HG03571 (cell line): Measurements from ENCODE around the gene CDC25B.
"Not testable (repeated sequence)": the region's sequence is repeated elsewhere in the genome, so short reads cannot be mapped to it uniquely, and the experiment has no call there.

Source experiments
- ATAC-seq: cut with Tn5 transposase; IDR thresholded peaks from one replicate; pipeline ENCODE4 v1.9.1; 2021; ENCODE audit not compliant: unreplicated experiment

CDC25B gene

GRCh38 chr20:3784216-3784853, 11.8 kb upstream of the CDC25B start:
- no peak for ATAC-seq

GRCh38 chr20:3784863-3785239, 11.3 kb upstream of the CDC25B start:
- no peak for ATAC-seq

GRCh38 chr20:3785240-3786125, 10.6 kb upstream of the CDC25B start:
- ATAC-seq = no peak

- peak; percentile 10 for ATAC-seq
Measured at GRCh38 chr20:3786126-3786484, 10.0 kb upstream of the CDC25B start.

GRCh38 chr20:3786665-3787323, 9.3 kb upstream of the CDC25B start, which contains the start of gene CENPB:
Gene CENPB, minus strand, starts transcription at chr20:3786740. Its CDS starts 257 bp downstream, at chr20:3786483.
- ATAC-seq = peak; percentile 73

GRCh38 chr20:3787324-3788014, 8.6 kb upstream of the CDC25B start:
- ATAC-seq = no peak

GRCh38 chr20:3788685-3789155, 7.4 kb upstream of the CDC25B start:
- ATAC-seq = no peak

GRCh38 chr20:3789201-3789600, 6.9 kb upstream of the CDC25B start:
- ATAC-seq = not testable (repeated sequence)

- not testable (repeated sequence) for ATAC-seq
Measured at GRCh38 chr20:3794168-3794567, 1.9 kb upstream of the CDC25B start.

- ATAC-seq = no peak
Measured at GRCh38 chr20:3794701-3795420, 1.2 kb upstream of the CDC25B start.

GRCh38 chr20:3796477-3797225, 541 bp downstream of the CDC25B start:
- ATAC-seq = peak; percentile 10

- ATAC-seq = no peak
Measured at GRCh38 chr20:3797226-3797545, 1.1 kb downstream of the CDC25B start.

- ATAC-seq = no peak
Measured at GRCh38 chr20:3797592-3798372, 1.7 kb downstream of the CDC25B start.

GRCh38 chr20:3798373-3798768, 2.3 kb downstream of the CDC25B start:
- no peak for ATAC-seq

- ATAC-seq = no peak
Measured at GRCh38 chr20:3798908-3799248, 2.8 kb downstream of the CDC25B start.

- no peak for ATAC-seq
Measured at GRCh38 chr20:3800256-3800877, 4.3 kb downstream of the CDC25B start.

- ATAC-seq = no peak
Measured at GRCh38 chr20:3800878-3801260, 4.8 kb downstream of the CDC25B start.

GRCh38 chr20:3801299-3801698, 5.2 kb downstream of the CDC25B start:
- no peak for ATAC-seq

GRCh38 chr20:3801846-3802245, 5.7 kb downstream of the CDC25B start:
- ATAC-seq = no peak
